GM23338 (cell line): ENCODE results near the gene MFSD6. TPM values are rescaled to one million over a fixed set of nuclear protein-coding genes. Genes with fewer than 3 reads are reported as not detected.

Source experiments
- ATAC-seq: fragments of 200-7000 bp; cut with Tn5 transposase; 3 replicates; pipeline ENCODE4 v1.9.1; 2020
- DNase-seq: peaks from one replicate; pipeline ENCODE4 v3.0.0-alpha.2; 2015; ENCODE audit warnings: low spot score
- H2AFZ ChIP-seq: fragments of 200-600 bp; sonication (generic); 2 replicates; pipeline ENCODE4 v1.8.0; 2016; ENCODE audit warnings: antibody characterized with exemption, mild to moderate bottlenecking, moderate library complexity
- H3F3A ChIP-seq: fragments of 200-600 bp; sonication (generic); replicated peaks from 2 replicates; pipeline ENCODE4 v1.8.0; 2017; ENCODE audit warnings: antibody characterized with exemption, mixed run types, low read depth
- H3K27ac ChIP-seq: fragments of 200-600 bp; sonication (generic); 2 replicates; pipeline ENCODE4 v1.6.1; 2016; ENCODE audit warnings: low read depth
- H3K27me3 ChIP-seq: fragments of 200-600 bp; sonication (generic); 2 replicates; pipeline ENCODE4 v1.8.0; 2016; ENCODE audit warnings: mild to moderate bottlenecking, mixed run types, moderate library complexity; ENCODE audit not compliant: insufficient read depth
- H3K36me3 ChIP-seq: fragments of 200-600 bp; sonication (generic); 2 replicates; pipeline ENCODE4 v1.8.0; 2016; ENCODE audit warnings: mild to moderate bottlenecking; ENCODE audit not compliant: insufficient read depth
- H3K4me1 ChIP-seq: fragments of 200-600 bp; sonication (generic); 2 replicates; pipeline ENCODE4 v1.8.0; 2016; ENCODE audit warnings: mild to moderate bottlenecking, moderate library complexity; ENCODE audit not compliant: insufficient read depth
- H3K4me2 ChIP-seq: fragments of 200-600 bp; sonication (generic); 2 replicates; pipeline ENCODE4 v1.7.1; 2017; ENCODE audit warnings: mixed run types
- H3K4me3 ChIP-seq: fragments of 200-600 bp; sonication (generic); 2 replicates; pipeline ENCODE4 v1.6.1; 2016; ENCODE audit warnings: mixed run types
- H3K79me2 ChIP-seq: fragments of 200-600 bp; sonication (generic); replicated peaks from 2 replicates; pipeline ENCODE4 v1.8.0; 2017; ENCODE audit warnings: mild to moderate bottlenecking; ENCODE audit not compliant: insufficient read depth
- H3K9me2 ChIP-seq: fragments of 200-600 bp; sonication (generic); 2 replicates; pipeline ENCODE4 v1.8.0; 2017; ENCODE audit not compliant: insufficient read depth
- H4K20me1 ChIP-seq: fragments of 200-600 bp; sonication (generic); replicated peaks from 2 replicates; pipeline ENCODE4 v1.8.0; 2017; ENCODE audit warnings: mild to moderate bottlenecking; ENCODE audit not compliant: insufficient read depth
- H3K27ac Mint-ChIP-seq: 2 replicates; pipeline ENCODE4 v1.8.0; 2020; ENCODE audit warnings: inconsistent platforms, mild to moderate bottlenecking, moderate library complexity, mixed read lengths
- H3K27me3 Mint-ChIP-seq: 3 replicates; pipeline ENCODE4 v1.8.0; 2022; ENCODE audit warnings: low read depth, mild to moderate bottlenecking, moderate library complexity, mixed read lengths, inconsistent platforms; ENCODE audit not compliant: insufficient read depth, poor library complexity
- H3K36me3 Mint-ChIP-seq: 3 replicates; pipeline ENCODE4 v1.8.0; 2021; ENCODE audit warnings: low read depth, mild to moderate bottlenecking, inconsistent platforms, moderate library complexity, mixed read lengths
- H3K4me1 Mint-ChIP-seq: 3 replicates; pipeline ENCODE4 v1.8.0; 2020; ENCODE audit warnings: mild to moderate bottlenecking, inconsistent platforms, mixed read lengths
- H3K4me3 Mint-ChIP-seq: 3 replicates; pipeline ENCODE4 v1.8.0; 2021; ENCODE audit warnings: moderate library complexity, mild to moderate bottlenecking, inconsistent platforms, mixed read lengths
- H3K9me3 Mint-ChIP-seq: 3 replicates; pipeline ENCODE4 v1.8.0; 2020; ENCODE audit warnings: moderate library complexity, mild to moderate bottlenecking, inconsistent platforms, mixed read lengths
- CREB1 ChIP-seq: fragments of 250-450 bp; sonication (Bioruptor Pico); IDR thresholded peaks from 2 replicates; pipeline ENCODE4 v1.5.0; 2020; ENCODE audit warnings: low read depth, mild to moderate bottlenecking, moderate library complexity
- EZH2 ChIP-seq: fragments of 200-600 bp; sonication (generic); IDR thresholded peaks from one replicate; pipeline ENCODE4 v1.8.0; 2017; ENCODE audit warnings: antibody characterized with exemption, mild to moderate bottlenecking, low read depth; ENCODE audit not compliant: unreplicated experiment
- EZH2phosphoT487 ChIP-seq: fragments of 200-600 bp; sonication (generic); IDR thresholded peaks from one replicate; pipeline ENCODE4 v1.8.1; 2018; ENCODE audit warnings: antibody characterized with exemption; ENCODE audit not compliant: unreplicated experiment
- JUNB ChIP-seq: IDR thresholded peaks from one replicate; pipeline ENCODE4 v1.6.1; 2016; ENCODE audit warnings: antibody characterized with exemption; ENCODE audit not compliant: unreplicated experiment
- NANOG ChIP-seq: IDR thresholded peaks from 2 replicates; pipeline ENCODE4 v1.6.1; 2016; ENCODE audit warnings: antibody characterized with exemption, borderline replicate concordance
- POLR2AphosphoS5 ChIP-seq: IDR thresholded peaks from 2 replicates; pipeline ENCODE4 v1.6.1; 2016; ENCODE audit warnings: antibody characterized with exemption, low read depth
- STAT1 ChIP-seq: IDR thresholded peaks from one replicate; pipeline ENCODE4 v1.6.1; 2016; ENCODE audit warnings: antibody characterized with exemption; ENCODE audit not compliant: unreplicated experiment
- ZNF114 ChIP-seq: fragments of 250-450 bp; sonication (Bioruptor Pico); IDR thresholded peaks from 2 replicates; pipeline ENCODE4 v1.5.0; 2020; ENCODE audit warnings: mild to moderate bottlenecking, moderate library complexity
- ZNF331 ChIP-seq: fragments of 250-450 bp; sonication (Bioruptor Pico); IDR thresholded peaks from 2 replicates; pipeline ENCODE4 v1.5.0; 2020; ENCODE audit warnings: low read depth, mild to moderate bottlenecking, moderate library complexity
- polyA plus RNA-seq: library from polyadenylated mRNA; unstranded; fragments of >200 nt; fragmentation: Nextera tagmentation; extraction: Ambion mirVana; gene quantifications from 2 replicates; pipeline ENCODE4 v1.2.1, GENCODE V29; 2016
- total RNA-seq: library from RNA; depleted of rRNA; stranded (reverse); fragments of >200 nt; shearing (Covaris generic); gene quantifications from 2 replicates; pipeline ENCODE4 v1.2.3, GENCODE V29; 2014
- TF ChIP-seq, protein P1 (sequence below): IDR thresholded peaks from 2 replicates; pipeline ENCODE4 v1.6.1; 2016; ENCODE audit warnings: antibody characterized with exemption
- TF ChIP-seq, protein P2 (sequence below): fragments of 250-450 bp; sonication (Bioruptor Pico); IDR thresholded peaks from 2 replicates; pipeline ENCODE4 v1.5.0; 2020; ENCODE audit warnings: mild to moderate bottlenecking, moderate library complexity
- TF ChIP-seq, protein P3 (sequence below): IDR thresholded peaks from one replicate; pipeline ENCODE4 v1.6.1; 2018; ENCODE audit warnings: antibody characterized with exemption; ENCODE audit not compliant: unreplicated experiment
- TF ChIP-seq, protein P4 (sequence below), 2 experiments: fragments of 200-600 bp in 1 of 2; sonication (generic) in 1 of 2; conservative IDR thresholded peaks; 2 replicates each; pipeline versions ENCODE4 v1.5.1 to v1.6.1; 2016 to 2017; ENCODE audit warnings: antibody characterized with exemption in 2 of 2, low read depth in 2 of 2, mild to moderate bottlenecking in 2 of 2, moderate library complexity in 1 of 2

The MFSD6 gene
- total and polyA plus RNA-seq, 2 experiments from 2014 or later: 2.3 to 9.6 TPM

DNA sequence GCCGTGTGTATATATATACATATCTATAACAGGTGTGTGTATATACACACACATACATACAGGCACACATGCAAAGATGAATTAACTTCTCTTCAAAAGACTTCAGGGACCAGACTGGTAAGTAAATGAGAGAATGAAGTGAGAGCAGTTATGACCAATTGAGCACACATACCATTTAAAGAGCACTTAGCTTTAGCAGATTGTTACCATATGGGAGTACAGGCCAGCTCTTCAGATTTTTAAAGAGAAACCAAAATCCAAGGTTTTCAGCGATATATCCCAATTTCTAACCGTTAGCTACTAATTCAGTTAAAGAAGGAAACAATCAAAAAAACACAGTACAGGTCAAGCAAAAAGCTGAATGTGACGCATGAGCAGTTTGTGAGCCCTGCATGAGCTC, 41.1 kb upstream of the MFSD6 start:
- Histone ChIP-seq H3K4me1 (no peaks in the 10 kb centered on the region), H3K4me2 (no peak overlapping the region), H3K27me3 (no peaks in the 10 kb centered on the region), H3K9me2 (no peaks in the 10 kb centered on the region), H3K79me2 (no peaks in the 10 kb centered on the region), H3K27ac (no peak overlapping the region), H3K36me3 (no peaks in the 10 kb centered on the region), H2AFZ (no peak overlapping the region), H4K20me1 (no peaks in the 10 kb centered on the region), H3K4me3 (no peak overlapping the region), H3F3A (no peaks in the 10 kb centered on the region)
- no peak for TF ChIP-seq STAT1
- TF ChIP-seq, protein P1, sequence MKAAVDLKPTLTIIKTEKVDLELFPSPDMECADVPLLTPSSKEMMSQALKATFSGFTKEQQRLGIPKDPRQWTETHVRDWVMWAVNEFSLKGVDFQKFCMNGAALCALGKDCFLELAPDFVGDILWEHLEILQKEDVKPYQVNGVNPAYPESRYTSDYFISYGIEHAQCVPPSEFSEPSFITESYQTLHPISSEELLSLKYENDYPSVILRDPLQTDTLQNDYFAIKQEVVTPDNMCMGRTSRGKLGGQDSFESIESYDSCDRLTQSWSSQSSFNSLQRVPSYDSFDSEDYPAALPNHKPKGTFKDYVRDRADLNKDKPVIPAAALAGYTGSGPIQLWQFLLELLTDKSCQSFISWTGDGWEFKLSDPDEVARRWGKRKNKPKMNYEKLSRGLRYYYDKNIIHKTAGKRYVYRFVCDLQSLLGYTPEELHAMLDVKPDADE: no peak
- TF ChIP-seq EZH2: no peak
- no peak for TF ChIP-seq JUNB
- no peak for TF ChIP-seq EZH2phosphoT487
- TF ChIP-seq NANOG: no peak
- no peak for TF ChIP-seq POLR2AphosphoS5
- no peak for TF ChIP-seq ZNF331 (CRISPR knock-in tag)
- TF ChIP-seq ZNF114 (CRISPR knock-in tag): no peak
- TF ChIP-seq, protein P2, sequence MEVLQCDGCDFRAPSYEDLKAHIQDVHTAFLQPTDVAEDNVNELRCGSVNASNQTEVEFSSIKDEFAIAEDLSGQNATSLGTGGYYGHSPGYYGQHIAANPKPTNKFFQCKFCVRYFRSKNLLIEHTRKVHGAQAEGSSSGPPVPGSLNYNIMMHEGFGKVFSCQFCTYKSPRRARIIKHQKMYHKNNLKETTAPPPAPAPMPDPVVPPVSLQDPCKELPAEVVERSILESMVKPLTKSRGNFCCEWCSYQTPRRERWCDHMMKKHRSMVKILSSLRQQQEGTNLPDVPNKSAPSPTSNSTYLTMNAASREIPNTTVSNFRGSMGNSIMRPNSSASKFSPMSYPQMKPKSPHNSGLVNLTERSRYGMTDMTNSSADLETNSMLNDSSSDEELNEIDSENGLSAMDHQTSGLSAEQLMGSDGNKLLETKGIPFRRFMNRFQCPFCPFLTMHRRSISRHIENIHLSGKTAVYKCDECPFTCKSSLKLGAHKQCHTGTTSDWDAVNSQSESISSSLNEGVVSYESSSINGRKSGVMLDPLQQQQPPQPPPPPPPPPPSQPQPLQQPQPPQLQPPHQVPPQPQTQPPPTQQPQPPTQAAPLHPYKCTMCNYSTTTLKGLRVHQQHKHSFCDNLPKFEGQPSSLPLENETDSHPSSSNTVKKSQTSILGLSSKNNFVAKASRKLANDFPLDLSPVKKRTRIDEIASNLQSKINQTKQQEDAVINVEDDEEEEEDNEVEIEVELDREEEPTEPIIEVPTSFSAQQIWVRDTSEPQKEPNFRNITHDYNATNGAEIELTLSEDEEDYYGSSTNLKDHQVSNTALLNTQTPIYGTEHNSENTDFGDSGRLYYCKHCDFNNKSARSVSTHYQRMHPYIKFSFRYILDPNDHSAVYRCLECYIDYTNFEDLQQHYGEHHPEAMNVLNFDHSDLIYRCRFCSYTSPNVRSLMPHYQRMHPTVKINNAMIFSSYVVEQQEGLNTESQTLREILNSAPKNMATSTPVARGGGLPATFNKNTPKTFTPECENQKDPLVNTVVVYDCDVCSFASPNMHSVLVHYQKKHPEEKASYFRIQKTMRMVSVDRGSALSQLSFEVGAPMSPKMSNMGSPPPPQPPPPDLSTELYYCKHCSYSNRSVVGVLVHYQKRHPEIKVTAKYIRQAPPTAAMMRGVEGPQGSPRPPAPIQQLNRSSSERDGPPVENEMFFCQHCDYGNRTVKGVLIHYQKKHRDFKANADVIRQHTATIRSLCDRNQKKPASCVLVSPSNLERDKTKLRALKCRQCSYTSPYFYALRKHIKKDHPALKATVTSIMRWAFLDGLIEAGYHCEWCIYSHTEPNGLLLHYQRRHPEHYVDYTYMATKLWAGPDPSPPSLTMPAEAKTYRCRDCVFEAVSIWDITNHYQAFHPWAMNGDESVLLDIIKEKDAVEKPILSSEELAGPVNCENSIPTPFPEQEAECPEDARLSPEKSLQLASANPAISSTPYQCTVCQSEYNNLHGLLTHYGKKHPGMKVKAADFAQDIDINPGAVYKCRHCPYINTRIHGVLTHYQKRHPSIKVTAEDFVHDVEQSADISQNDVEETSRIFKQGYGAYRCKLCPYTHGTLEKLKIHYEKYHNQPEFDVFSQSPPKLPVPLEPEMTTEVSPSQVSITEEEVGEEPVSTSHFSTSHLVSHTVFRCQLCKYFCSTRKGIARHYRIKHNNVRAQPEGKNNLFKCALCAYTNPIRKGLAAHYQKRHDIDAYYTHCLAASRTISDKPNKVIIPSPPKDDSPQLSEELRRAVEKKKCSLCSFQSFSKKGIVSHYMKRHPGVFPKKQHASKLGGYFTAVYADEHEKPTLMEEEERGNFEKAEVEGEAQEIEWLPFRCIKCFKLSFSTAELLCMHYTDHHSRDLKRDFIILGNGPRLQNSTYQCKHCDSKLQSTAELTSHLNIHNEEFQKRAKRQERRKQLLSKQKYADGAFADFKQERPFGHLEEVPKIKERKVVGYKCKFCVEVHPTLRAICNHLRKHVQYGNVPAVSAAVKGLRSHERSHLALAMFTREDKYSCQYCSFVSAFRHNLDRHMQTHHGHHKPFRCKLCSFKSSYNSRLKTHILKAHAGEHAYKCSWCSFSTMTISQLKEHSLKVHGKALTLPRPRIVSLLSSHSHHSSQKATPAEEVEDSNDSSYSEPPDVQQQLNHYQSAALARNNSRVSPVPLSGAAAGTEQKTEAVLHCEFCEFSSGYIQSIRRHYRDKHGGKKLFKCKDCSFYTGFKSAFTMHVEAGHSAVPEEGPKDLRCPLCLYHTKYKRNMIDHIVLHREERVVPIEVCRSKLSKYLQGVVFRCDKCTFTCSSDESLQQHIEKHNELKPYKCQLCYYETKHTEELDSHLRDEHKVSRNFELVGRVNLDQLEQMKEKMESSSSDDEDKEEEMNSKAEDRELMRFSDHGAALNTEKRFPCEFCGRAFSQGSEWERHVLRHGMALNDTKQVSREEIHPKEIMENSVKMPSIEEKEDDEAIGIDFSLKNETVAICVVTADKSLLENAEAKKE (CRISPR knock-in tag): no peak
- TF ChIP-seq CREB1: no peak
- TF ChIP-seq, protein P3, sequence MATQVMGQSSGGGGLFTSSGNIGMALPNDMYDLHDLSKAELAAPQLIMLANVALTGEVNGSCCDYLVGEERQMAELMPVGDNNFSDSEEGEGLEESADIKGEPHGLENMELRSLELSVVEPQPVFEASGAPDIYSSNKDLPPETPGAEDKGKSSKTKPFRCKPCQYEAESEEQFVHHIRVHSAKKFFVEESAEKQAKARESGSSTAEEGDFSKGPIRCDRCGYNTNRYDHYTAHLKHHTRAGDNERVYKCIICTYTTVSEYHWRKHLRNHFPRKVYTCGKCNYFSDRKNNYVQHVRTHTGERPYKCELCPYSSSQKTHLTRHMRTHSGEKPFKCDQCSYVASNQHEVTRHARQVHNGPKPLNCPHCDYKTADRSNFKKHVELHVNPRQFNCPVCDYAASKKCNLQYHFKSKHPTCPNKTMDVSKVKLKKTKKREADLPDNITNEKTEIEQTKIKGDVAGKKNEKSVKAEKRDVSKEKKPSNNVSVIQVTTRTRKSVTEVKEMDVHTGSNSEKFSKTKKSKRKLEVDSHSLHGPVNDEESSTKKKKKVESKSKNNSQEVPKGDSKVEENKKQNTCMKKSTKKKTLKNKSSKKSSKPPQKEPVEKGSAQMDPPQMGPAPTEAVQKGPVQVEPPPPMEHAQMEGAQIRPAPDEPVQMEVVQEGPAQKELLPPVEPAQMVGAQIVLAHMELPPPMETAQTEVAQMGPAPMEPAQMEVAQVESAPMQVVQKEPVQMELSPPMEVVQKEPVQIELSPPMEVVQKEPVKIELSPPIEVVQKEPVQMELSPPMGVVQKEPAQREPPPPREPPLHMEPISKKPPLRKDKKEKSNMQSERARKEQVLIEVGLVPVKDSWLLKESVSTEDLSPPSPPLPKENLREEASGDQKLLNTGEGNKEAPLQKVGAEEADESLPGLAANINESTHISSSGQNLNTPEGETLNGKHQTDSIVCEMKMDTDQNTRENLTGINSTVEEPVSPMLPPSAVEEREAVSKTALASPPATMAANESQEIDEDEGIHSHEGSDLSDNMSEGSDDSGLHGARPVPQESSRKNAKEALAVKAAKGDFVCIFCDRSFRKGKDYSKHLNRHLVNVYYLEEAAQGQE: no peak
- TF ChIP-seq, protein P4, sequence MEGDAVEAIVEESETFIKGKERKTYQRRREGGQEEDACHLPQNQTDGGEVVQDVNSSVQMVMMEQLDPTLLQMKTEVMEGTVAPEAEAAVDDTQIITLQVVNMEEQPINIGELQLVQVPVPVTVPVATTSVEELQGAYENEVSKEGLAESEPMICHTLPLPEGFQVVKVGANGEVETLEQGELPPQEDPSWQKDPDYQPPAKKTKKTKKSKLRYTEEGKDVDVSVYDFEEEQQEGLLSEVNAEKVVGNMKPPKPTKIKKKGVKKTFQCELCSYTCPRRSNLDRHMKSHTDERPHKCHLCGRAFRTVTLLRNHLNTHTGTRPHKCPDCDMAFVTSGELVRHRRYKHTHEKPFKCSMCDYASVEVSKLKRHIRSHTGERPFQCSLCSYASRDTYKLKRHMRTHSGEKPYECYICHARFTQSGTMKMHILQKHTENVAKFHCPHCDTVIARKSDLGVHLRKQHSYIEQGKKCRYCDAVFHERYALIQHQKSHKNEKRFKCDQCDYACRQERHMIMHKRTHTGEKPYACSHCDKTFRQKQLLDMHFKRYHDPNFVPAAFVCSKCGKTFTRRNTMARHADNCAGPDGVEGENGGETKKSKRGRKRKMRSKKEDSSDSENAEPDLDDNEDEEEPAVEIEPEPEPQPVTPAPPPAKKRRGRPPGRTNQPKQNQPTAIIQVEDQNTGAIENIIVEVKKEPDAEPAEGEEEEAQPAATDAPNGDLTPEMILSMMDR (conservative IDR thresholded peaks at IDR 0.05; ENCODE audit: low read depth in 2 of 2): no peak
- Mint-ChIP-seq H3K27me3 (no peaks in the 10 kb centered on the region), H3K9me3 (no peaks in the 10 kb centered on the region), H3K27ac (no peak overlapping the region), H3K36me3 (no peaks in the 10 kb centered on the region), H3K4me1 (no peaks in the 10 kb centered on the region), H3K4me3 (no peak overlapping the region)
- no peak for DNase-seq
- no peak for ATAC-seq
